ENCODE measurements around the gene CDNF. TPM values are rescaled to one million over a fixed set of nuclear protein-coding genes. Genes with fewer than 3 reads are reported as not detected.

CDNF gene
- total and polyA plus RNA-seq, 10 of the 15 experiments (the other 5 are each of a cell fraction or from before 2014, with no cell fraction given): 0.08 to 1.9 (median 0.77) TPM

DNA sequence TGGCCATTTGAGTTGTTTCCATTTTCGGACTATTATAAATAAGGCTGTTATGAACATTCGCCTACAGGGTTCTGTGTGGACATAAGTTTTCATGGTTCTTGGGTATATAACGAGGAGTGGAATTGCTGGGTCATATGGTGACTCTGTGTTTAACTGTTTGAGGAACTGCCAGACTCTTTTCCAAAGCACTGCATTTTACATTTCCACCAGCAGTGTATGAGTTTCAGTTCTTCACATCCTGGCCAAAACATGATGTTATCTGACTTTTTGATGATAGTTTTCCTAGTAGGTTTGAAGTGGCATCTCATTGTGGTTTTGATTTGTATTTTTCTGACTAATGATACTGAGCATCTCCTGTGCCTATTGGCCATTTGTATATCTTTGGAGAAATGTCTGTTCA is 46.2 kb upstream of the CDNF start (continued):
- TF ChIP-seq, protein P1, sequence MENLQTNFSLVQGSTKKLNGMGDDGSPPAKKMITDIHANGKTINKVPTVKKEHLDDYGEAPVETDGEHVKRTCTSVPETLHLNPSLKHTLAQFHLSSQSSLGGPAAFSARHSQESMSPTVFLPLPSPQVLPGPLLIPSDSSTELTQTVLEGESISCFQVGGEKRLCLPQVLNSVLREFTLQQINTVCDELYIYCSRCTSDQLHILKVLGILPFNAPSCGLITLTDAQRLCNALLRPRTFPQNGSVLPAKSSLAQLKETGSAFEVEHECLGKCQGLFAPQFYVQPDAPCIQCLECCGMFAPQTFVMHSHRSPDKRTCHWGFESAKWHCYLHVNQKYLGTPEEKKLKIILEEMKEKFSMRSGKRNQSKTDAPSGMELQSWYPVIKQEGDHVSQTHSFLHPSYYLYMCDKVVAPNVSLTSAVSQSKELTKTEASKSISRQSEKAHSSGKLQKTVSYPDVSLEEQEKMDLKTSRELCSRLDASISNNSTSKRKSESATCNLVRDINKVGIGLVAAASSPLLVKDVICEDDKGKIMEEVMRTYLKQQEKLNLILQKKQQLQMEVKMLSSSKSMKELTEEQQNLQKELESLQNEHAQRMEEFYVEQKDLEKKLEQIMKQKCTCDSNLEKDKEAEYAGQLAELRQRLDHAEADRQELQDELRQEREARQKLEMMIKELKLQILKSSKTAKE (IDR thresholded peaks at IDR 0.05; ENCODE audit: low read depth, poor library complexity, severe bottlenecking): no peak
- TF ChIP-seq NR2F1 (conservative IDR thresholded peaks at IDR 0.05) (no peak), JUNB (IDR thresholded peaks at IDR 0.05) (no peak), ZZZ3 (IDR thresholded peaks at IDR 0.05; ENCODE audit: control insufficient read depth, insufficient read length, low read depth) (no peak), STAT1 (conservative IDR thresholded peaks at IDR 0.05) (no peak), JUND (IDR thresholded peaks at IDR 0.05; ENCODE audit: low read depth, low read length) (no peak), GABPA (IDR thresholded peaks at IDR 0.05; ENCODE audit: low read depth) (no peak), CHD2 (IDR thresholded peaks at IDR 0.05; ENCODE audit: borderline replicate concordance, low read depth, low read length) (no peak), FOS (IDR thresholded peaks at IDR 0.05; ENCODE audit: borderline replicate concordance, extremely low read depth, insufficient read length) (no peak), TBL1XR1 (IDR thresholded peaks at IDR 0.05; ENCODE audit: low read depth, low read length) (no peak), FOXK2 (IDR thresholded peaks at IDR 0.05) (no peak), HDAC6 (IDR thresholded peaks at IDR 0.05; ENCODE audit: unreplicated experiment) (no peak), CBFB (IDR thresholded peaks at IDR 0.05; ENCODE audit: low read depth) (no peak)
